ENCODE results near the gene RBM33.

DNA sequence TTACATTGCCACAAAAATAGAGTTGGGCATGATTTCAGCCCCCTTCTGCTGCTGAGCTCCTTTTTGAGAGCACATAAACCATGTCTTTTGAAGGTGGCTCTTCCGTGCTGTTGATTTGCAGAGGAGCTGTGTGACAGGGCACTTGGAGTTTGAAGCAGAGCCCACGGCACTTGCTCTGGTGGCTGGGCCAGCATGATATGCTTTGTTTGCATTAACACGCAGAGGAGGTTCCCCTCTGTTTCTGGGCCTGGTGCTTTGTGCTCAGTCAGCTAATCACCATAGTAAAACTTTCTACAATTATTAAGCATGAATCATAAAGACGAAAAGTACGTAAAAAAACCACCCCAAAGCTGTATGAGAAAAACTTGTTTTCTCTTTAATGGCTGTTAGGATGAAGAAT lies 40.1 kb downstream of the RBM33 start:
- TF ChIP-seq EZH2 (IDR thresholded peaks at IDR 0.05): no peak
- no peak for TF ChIP-seq POLR2AphosphoS5 (IDR thresholded peaks at IDR 0.05; ENCODE audit: borderline replicate concordance, low read depth, low read length)
